Esophagus muscularis mucosa (tissue), 4 donors: ENCODE results near the gene RNF149. TPM values are rescaled to one million over a fixed set of nuclear protein-coding genes. Genes with fewer than 3 reads are reported as not detected.

Source experiments
- DNase-seq: peaks from one replicate; pipeline ENCODE4 v3.0.0-alpha.2; 2017; ENCODE audit errors: extremely low spot score
- H3K27ac ChIP-seq, 4 donors: fragments of 200-600 bp; sonication (generic); replicated peaks in 1 of 4; 1 replicate in 3 of 4; 2 replicates in 1 of 4; pipeline ENCODE4 v1.5.1; 2016 to 2019; ENCODE audit warnings: mild to moderate bottlenecking in 1 of 4
- H3K27me3 ChIP-seq, 4 donors: fragments of 200-600 bp; sonication (generic); one replicate each; pipeline versions ENCODE4 v1.5.1 to v1.6.0; 2016 to 2019
- H3K36me3 ChIP-seq, 4 donors: fragments of 200-600 bp; sonication (generic); one replicate each; pipeline ENCODE4 v1.5.1; 2016 to 2019
- H3K4me1 ChIP-seq, 4 donors: fragments of 200-600 bp; sonication (generic); one replicate each; pipeline ENCODE4 v1.5.1; 2016 to 2019
- H3K4me3 ChIP-seq, 4 donors: fragments of 200-600 bp; sonication (generic); 1 replicate in 2 of 4; 2 replicates in 2 of 4; pipeline ENCODE4 v1.5.1; 2016 to 2019; ENCODE audit warnings: mild to moderate bottlenecking in 4 of 4, moderate library complexity in 1 of 4
- H3K9me3 ChIP-seq, 4 donors: fragments of 200-600 bp; sonication (generic); 1 replicate in 3 of 4; 2 replicates in 1 of 4; pipeline ENCODE4 v1.5.1; 2016 to 2019
- EP300 ChIP-seq: sonication (generic); formaldehyde crosslinking; IDR thresholded peaks from one replicate; pipeline ENCODE4 v1.6.1; 2017; ENCODE audit warnings: antibody characterized with exemption
- POLR2A ChIP-seq: fragments of 450-650 bp; IDR thresholded peaks from one replicate; pipeline ENCODE4 v1.6.1; 2017; ENCODE audit warnings: antibody characterized with exemption, moderate library complexity, mild to moderate bottlenecking, low read depth
- POLR2AphosphoS5 ChIP-seq, 2 donors: sonication (generic); formaldehyde crosslinking; IDR thresholded peaks; one replicate each; pipeline ENCODE4 v1.6.1; 2017; ENCODE audit warnings: antibody characterized with exemption in 2 of 2
- WGBS: methylation state at CpG from one replicate; pipeline ENCODE4 v1.1.5; 2018; 5-methylcytosine and 5-hydroxymethylcytosine counted together
- intact Hi-C: fragments of 100-400 bp; cut with DNase I; formaldehyde crosslinking; loops from one replicate; pipeline ENCODE4 v1.15.1; 2023
- total RNA-seq, 4 donors: library from RNA; depleted of rRNA; stranded (reverse); fragments of >200 nt; gene quantifications; one replicate each; pipeline versions ENCODE4 v1.1.0 to v1.2.1, GENCODE V29; 2016
- TF ChIP-seq, protein P1 (sequence below), 3 experiments: fragments of 200-600 bp in 2 of 3; fragments of 450-650 bp in 1 of 3; sonication (generic) in 2 of 3; IDR thresholded peaks; one replicate each; pipeline ENCODE4 v1.5.1; 2017 to 2019; ENCODE audit warnings: antibody characterized with exemption in 3 of 3, mild to moderate bottlenecking in 2 of 3, moderate library complexity in 1 of 3

Gene RNF149
- total RNA-seq, 4 donors from 2014 or later = 29.5 to 66.6 (median 40.0) TPM

DNA sequence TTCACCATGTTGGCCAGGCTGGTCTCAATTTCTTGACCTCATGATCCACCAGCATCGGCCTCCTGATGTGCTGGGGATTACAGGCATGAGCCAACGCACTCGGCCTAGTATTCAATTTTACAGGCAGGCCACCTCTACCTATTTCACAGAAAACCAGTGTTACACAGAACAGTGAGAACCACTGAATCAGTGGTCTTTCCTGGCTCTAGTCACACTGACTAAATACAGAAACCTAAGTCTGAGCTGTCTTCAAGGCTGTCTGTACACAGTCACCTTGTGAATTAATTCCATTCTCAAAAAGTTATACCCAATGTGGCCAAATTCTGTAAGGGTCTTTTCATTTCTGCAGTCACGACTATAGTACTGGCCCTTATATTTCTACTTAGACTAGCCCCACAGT lies 3.5 kb downstream of the RNF149 start:
- DNase-seq = peak; percentile 4
- Histone ChIP-seq H3K27ac (peak overlapping the region in 2 of 4 donors; percentile 90 to 91), H3K4me1 (peaks cover 27 to 74% (median 72%) of the 10 kb centered on the region in 4 donors), H3K4me3 (peak overlapping the region in 2 of 4 donors; percentile 82 to 90), H3K9me3 (no peaks in the 10 kb centered on the region), H3K36me3 (peaks cover 0 to 3% (median 0%) of the 10 kb centered on the region in 4 donors), H3K27me3 (no peaks in the 10 kb centered on the region)
- 89% methylated on average over 4 of the region's 4 CpGs for WGBS
- intact Hi-C loops = loop anchor here (5.0 kb wide), 1 partner anchor 53 kb away; the partner anchor contains the start of gene CNOT11
- TF ChIP-seq, protein P1, sequence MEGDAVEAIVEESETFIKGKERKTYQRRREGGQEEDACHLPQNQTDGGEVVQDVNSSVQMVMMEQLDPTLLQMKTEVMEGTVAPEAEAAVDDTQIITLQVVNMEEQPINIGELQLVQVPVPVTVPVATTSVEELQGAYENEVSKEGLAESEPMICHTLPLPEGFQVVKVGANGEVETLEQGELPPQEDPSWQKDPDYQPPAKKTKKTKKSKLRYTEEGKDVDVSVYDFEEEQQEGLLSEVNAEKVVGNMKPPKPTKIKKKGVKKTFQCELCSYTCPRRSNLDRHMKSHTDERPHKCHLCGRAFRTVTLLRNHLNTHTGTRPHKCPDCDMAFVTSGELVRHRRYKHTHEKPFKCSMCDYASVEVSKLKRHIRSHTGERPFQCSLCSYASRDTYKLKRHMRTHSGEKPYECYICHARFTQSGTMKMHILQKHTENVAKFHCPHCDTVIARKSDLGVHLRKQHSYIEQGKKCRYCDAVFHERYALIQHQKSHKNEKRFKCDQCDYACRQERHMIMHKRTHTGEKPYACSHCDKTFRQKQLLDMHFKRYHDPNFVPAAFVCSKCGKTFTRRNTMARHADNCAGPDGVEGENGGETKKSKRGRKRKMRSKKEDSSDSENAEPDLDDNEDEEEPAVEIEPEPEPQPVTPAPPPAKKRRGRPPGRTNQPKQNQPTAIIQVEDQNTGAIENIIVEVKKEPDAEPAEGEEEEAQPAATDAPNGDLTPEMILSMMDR (IDR thresholded peaks at IDR 0.05) = no peak
- TF ChIP-seq POLR2A (no peak), POLR2AphosphoS5 (IDR thresholded peaks at IDR 0.05) (no peak), EP300 (no peak)

DNA sequence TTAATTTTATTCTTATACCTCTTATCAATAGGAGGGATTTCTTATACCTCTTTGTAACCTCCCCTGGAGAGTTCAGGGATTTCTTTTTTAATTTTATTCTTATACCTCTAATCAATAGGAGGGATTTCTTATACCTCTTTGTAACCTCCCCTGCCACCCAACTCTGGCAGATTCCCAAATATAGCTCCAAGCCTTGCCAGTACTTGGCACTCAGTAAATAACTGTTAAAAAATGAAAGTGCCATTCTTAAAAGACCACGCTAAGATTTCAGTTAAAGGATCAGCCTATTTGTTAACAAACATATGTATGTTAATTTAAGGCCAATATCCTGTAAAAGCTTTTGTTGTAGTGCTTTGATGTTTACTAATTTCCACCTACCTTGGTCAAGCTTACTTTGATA lies 4.8 kb downstream of the RNF149 start:
- Histone ChIP-seq H3K4me3 (no peak overlapping the region), H3K4me1 (peaks cover 31 to 83% (median 81%) of the 10 kb centered on the region in 4 donors), H3K27me3 (no peaks in the 10 kb centered on the region), H3K36me3 (peaks cover 0 to 3% (median 0%) of the 10 kb centered on the region in 4 donors), H3K9me3 (no peaks in the 10 kb centered on the region), H3K27ac (no peak overlapping the region)
- DNase-seq = no peak
- TF ChIP-seq EP300 (no peak), POLR2A (no peak), POLR2AphosphoS5 (IDR thresholded peaks at IDR 0.05) (no peak)
- TF ChIP-seq, protein P1 (IDR thresholded peaks at IDR 0.05) = no peak
- intact Hi-C loops = no loop called here
- WGBS = 83% methylated on average over 1 of the region's 1 CpG

DNA sequence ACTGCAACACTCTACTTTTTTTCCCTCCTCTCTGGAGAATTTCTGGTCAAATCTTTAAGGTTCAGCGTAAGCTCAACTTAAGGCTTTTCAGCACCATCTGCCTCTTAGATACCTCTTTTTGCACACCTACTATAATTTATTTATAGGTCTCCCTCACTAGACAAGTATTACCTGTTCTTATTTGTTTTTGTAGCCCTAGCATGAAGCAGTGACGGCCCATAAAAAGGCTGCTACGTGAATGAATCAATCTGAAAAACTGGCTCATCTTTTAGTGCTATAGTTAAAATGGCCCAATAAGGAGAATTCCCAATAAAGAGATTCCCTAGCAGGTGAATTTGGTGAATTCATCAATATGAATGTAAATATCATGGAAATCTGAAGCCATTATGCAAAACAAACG lies 6.5 kb downstream of the RNF149 start:
- DNase-seq = no peak
- H3K4me1 ChIP-seq = peaks cover 35 to 91% (median 88%) of the 10 kb centered on the region in 4 donors
- H3K27me3 ChIP-seq = no peaks in the 10 kb centered on the region
- intact Hi-C loops = no loop called here
- WGBS = 91% methylated on average over 4 of the region's 4 CpGs
- H3K9me3 ChIP-seq = no peaks in the 10 kb centered on the region
- no peak overlapping the region for H3K27ac ChIP-seq
- H3K4me3 ChIP-seq = no peak overlapping the region
- peaks cover 0 to 3% (median 0%) of the 10 kb centered on the region in 4 donors for H3K36me3 ChIP-seq
- TF ChIP-seq, protein P1 (IDR thresholded peaks at IDR 0.05) = no peak
- no peak for TF ChIP-seq POLR2AphosphoS5 (IDR thresholded peaks at IDR 0.05)
- no peak for TF ChIP-seq EP300
- no peak for TF ChIP-seq POLR2A

DNA sequence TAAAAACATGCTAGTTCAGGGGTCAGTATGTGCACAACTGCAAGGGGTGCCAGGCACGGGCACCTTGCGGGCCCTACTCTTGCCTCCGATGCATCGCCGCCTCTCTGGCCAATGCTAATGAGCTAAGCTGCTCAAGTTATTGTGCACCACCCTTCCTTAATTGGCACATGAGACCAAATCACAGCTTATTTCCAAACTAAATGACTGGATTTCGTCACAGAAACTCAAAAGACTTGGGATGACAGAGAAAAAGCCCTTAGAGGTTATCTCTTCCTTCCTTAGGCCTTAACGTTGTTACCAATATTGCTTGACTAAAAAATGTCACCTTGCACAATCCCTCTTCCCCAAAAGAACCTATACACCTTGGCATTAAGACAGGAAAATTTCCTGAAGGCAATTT lies 7.7 kb downstream of the RNF149 start:
- H3K36me3 ChIP-seq = peaks cover 0 to 3% (median 0%) of the 10 kb centered on the region in 4 donors
- peaks cover 30 to 91% (median 80%) of the 10 kb centered on the region in 4 donors for H3K4me1 ChIP-seq
- DNase-seq = no peak
- TF ChIP-seq POLR2A (no peak), EP300 (no peak), POLR2AphosphoS5 (IDR thresholded peaks at IDR 0.05) (no peak)
- TF ChIP-seq, protein P1 (IDR thresholded peaks at IDR 0.05) = no peak
- H3K27me3 ChIP-seq = no peaks in the 10 kb centered on the region
- intact Hi-C loops = no loop called here
- no peak overlapping the region for H3K27ac ChIP-seq
- H3K9me3 ChIP-seq = no peaks in the 10 kb centered on the region
- H3K4me3 ChIP-seq = no peak overlapping the region
- WGBS = 71% methylated on average over 7 of the region's 7 CpGs

DNA sequence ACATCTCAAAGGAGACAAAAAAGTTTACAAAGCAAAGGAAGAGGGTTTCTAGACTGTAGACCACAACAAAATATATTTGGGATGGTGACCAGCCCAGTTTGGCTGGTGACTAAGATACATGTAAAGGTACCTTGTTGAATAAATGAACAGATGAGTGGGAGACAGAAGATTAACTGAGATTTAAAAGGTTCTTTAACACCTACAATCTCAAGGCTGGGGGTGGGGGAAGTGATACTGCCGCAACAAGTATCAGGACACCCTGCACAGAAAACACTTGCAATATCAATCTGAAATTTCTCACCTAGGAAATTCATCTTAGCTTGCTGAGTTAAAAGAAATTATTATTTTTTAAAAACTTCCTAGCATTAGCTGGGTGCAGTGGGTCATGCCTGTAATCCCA lies 8.3 kb downstream of the RNF149 start:
- TF ChIP-seq POLR2AphosphoS5 (IDR thresholded peaks at IDR 0.05) (no peak), POLR2A (no peak), EP300 (no peak)
- TF ChIP-seq, protein P1 (IDR thresholded peaks at IDR 0.05) = no peak
- 92% methylated on average over 1 of the region's 1 CpG for WGBS
- H3K4me3 ChIP-seq = no peak overlapping the region
- intact Hi-C loops = no loop called here
- H3K27ac ChIP-seq = no peak overlapping the region
- H3K27me3 ChIP-seq = no peaks in the 10 kb centered on the region
- no peaks in the 10 kb centered on the region for H3K9me3 ChIP-seq
- peaks cover 0 to 5% (median 0%) of the 10 kb centered on the region in 4 donors for H3K36me3 ChIP-seq
- peaks cover 23 to 86% (median 75%) of the 10 kb centered on the region in 4 donors for H3K4me1 ChIP-seq
- DNase-seq = no peak
